GOT3 (cell line): ENCODE results near the gene SYT14.
"Not testable (repeated sequence)": the region's sequence is repeated elsewhere in the genome, so short reads cannot be mapped to it uniquely, and the experiment has no call there.

Experiments
- DNase-seq: peaks from one replicate; lab custom pipeline; 2025; ENCODE audit warnings: mixed read lengths; lab: John Stamatoyannopoulos, UW

Gene SYT14

GRCh38 chr1:210123383-210123782, 185.4 kb downstream of the SYT14 start:
- no peak for DNase-seq

- no peak for DNase-seq
Measured at GRCh38 chr1:210123924-210124589, 186.0 kb downstream of the SYT14 start.

GRCh38 chr1:210124736-210125135, 186.7 kb downstream of the SYT14 start:
- no peak for DNase-seq

GRCh38 chr1:210125143-210125542, 187.1 kb downstream of the SYT14 start:
- no peak for DNase-seq

- no peak for DNase-seq
Measured at GRCh38 chr1:210129092-210129491, 191.1 kb downstream of the SYT14 start.

GRCh38 chr1:210129759-210130158, 191.7 kb downstream of the SYT14 start:
- no peak for DNase-seq

- DNase-seq: no peak
Measured at GRCh38 chr1:210132582-210132981, 194.6 kb downstream of the SYT14 start.

GRCh38 chr1:210143465-210144062, 205.5 kb downstream of the SYT14 start:
- DNase-seq: no peak

GRCh38 chr1:210144736-210145135, 206.7 kb downstream of the SYT14 start:
- DNase-seq: no peak

GRCh38 chr1:210151052-210151672, 213.1 kb downstream of the SYT14 start:
- no peak for DNase-seq

GRCh38 chr1:210159211-210159610, 221.2 kb downstream of the SYT14 start:
- no peak for DNase-seq

GRCh38 chr1:210170220-210170619, 232.2 kb downstream of the SYT14 start:
- no peak for DNase-seq

- DNase-seq: no peak
Measured at GRCh38 chr1:210174133-210174532, 236.1 kb downstream of the SYT14 start.

GRCh38 chr1:210185063-210185462, 247.0 kb downstream of the SYT14 start:
- no peak for DNase-seq

GRCh38 chr1:210187849-210188606, 250.0 kb downstream of the SYT14 start:
- DNase-seq: peak; percentile 14

GRCh38 chr1:210189426-210189825, 251.4 kb downstream of the SYT14 start:
- no peak for DNase-seq

GRCh38 chr1:210195635-210196160, 257.7 kb downstream of the SYT14 start:
- DNase-seq: no peak

- DNase-seq: not testable (repeated sequence)
Measured at GRCh38 chr1:210196266-210196665, 258.2 kb downstream of the SYT14 start.

- no peak for DNase-seq
Measured at GRCh38 chr1:210198840-210199239, 260.8 kb downstream of the SYT14 start.

GRCh38 chr1:210200124-210200736, 262.2 kb downstream of the SYT14 start:
- no peak for DNase-seq

GRCh38 chr1:210201681-210202080, 263.7 kb downstream of the SYT14 start:
- DNase-seq: no peak
